HCT116 (cell line): ENCODE measurements around the gene SPATA20. TPM values are rescaled to one million over a fixed set of nuclear protein-coding genes. Genes with fewer than 3 reads are reported as not detected.

Experiments used
- total RNA-seq: library from RNA; stranded (reverse); gene quantifications from one replicate; pipeline ENCODE4 v1.2.1, GENCODE V29; 2021; ENCODE audit not compliant: unreplicated experiment

Gene SPATA20
- total RNA-seq, 1 experiment from 2014 or later = 57.5 TPM

Other genes with a start within 250 kb of the SPATA20 start
- gene XYLT2, start 201.0 kb upstream of the SPATA20 start, total RNA-seq = 37.5 TPM
- 106 TPM for gene MRPL27, start 174.0 kb upstream of the SPATA20 start, total RNA-seq
- gene EME1, start 173.9 kb upstream of the SPATA20 start, total RNA-seq = 31.8 TPM
- 221 TPM for gene LRRC59, start 149.7 kb upstream of the SPATA20 start, total RNA-seq
- gene ACSF2, start 121.0 kb upstream of the SPATA20 start, total RNA-seq = 52.4 TPM
- gene CHAD, start 78.3 kb upstream of the SPATA20 start, total RNA-seq = not detected
- 82.7 TPM for gene RSAD1, start 68.3 kb upstream of the SPATA20 start, total RNA-seq
- not detected for gene MYCBPAP, start 38.7 kb upstream of the SPATA20 start, total RNA-seq
- gene EPN3, start 14.4 kb upstream of the SPATA20 start, total RNA-seq = 17.8 TPM
- 3.4 TPM for gene CACNA1G, start 13.5 kb downstream of the SPATA20 start, total RNA-seq
- 66.2 TPM for gene ABCC3, start 87.7 kb downstream of the SPATA20 start, total RNA-seq
- gene ANKRD40, start 160.7 kb downstream of the SPATA20 start, total RNA-seq = 72.0 TPM
- 184 TPM for gene LUC7L3, start 172.4 kb downstream of the SPATA20 start, total RNA-seq
- 0.57 TPM for gene ANKRD40CL, start 220.3 kb downstream of the SPATA20 start, total RNA-seq